ES-I3 (cell line): ENCODE data around the gene NCOA6.

Experiments used
- H3K36me3 ChIP-seq: 2 replicates; pipeline ENCODE4 v1.6.1; 2013; ENCODE audit warnings: mild to moderate bottlenecking, low read length, control low read depth, moderate library complexity; ENCODE audit not compliant: insufficient read depth
- H3K4me1 ChIP-seq: 2 replicates; pipeline ENCODE4 v1.6.1; 2013; ENCODE audit warnings: mild to moderate bottlenecking, control low read depth, low read length; ENCODE audit not compliant: insufficient read depth
- H3K9ac ChIP-seq: 2 replicates; pipeline ENCODE4 v1.6.1; 2013; ENCODE audit warnings: low read depth, mild to moderate bottlenecking, low read length, moderate library complexity
- H3K9me3 ChIP-seq: 2 replicates; pipeline ENCODE4 v1.6.1; 2013; ENCODE audit warnings: mild to moderate bottlenecking, low read length, moderate library complexity; ENCODE audit not compliant: control insufficient read depth, insufficient read depth

The NCOA6 gene

DNA sequence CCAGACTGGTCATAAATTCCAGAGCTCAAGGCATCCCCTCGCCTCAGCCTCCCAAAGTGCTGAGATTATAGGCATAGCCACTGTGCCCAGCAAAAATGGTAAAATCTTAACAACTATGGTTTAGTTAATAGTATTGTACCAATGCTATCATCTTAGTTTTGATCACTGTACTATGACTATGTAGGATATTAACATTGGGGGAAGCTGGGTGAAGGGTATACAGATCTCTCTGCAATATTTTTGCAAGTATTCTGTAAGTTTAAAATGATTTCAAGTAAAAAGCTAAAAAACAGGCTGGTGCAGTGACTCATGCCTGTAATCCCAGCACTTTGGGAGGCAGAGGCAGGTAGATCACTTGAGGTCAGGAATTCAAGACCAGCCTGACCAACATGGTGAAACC lies 156.4 kb downstream of the NCOA6 start:
- Histone ChIP-seq H3K4me1 (no peaks in the 10 kb centered on the region), H3K36me3 (no peaks in the 10 kb centered on the region), H3K9me3 (no peaks in the 10 kb centered on the region), H3K9ac (no peak overlapping the region)
